Pancreas (tissue), 10 donors: ENCODE data around the gene NMRK1. TPM values are rescaled to one million over a fixed set of nuclear protein-coding genes. Genes with fewer than 3 reads are reported as not detected.

ENCODE experiments used
- ATAC-seq, 4 donors: fragments of 200-7000 bp; cut with Tn5 transposase; one replicate each; pipeline versions ENCODE4 v1.8.0 to v1.9.1; 2020; ENCODE audit warnings: mild to moderate bottlenecking in 4 of 4, moderate library complexity in 4 of 4
- DNase-seq, 6 donors: peaks; one replicate each; pipeline ENCODE4 v3.0.0-alpha.2; 2020
- FAIRE-seq: peaks from 2 replicates; lab custom pipeline; 2012; peaks lifted over from hg19 to GRCh38; lab: Jason Lieb, UNC
- H3K27ac ChIP-seq, 4 donors: fragments of 200-600 bp; sonication (generic); 1 replicate in 3 of 4; 2 replicates in 1 of 4; pipeline versions ENCODE4 v1.5.0 to v1.8.0; 2020
- H3K27me3 ChIP-seq, 4 donors: fragments of 200-600 bp; one replicate each; pipeline ENCODE4 v1.8.0; 2021
- H3K36me3 ChIP-seq, 3 donors: fragments of 200-600 bp; sonication (generic) in 1 of 3; one replicate each; pipeline versions ENCODE4 v1.5.0 to v1.8.0; 2020 to 2021
- H3K4me1 ChIP-seq, 3 donors: fragments of 200-600 bp; one replicate each; pipeline ENCODE4 v1.8.0; 2021
- H3K4me3 ChIP-seq, 4 donors: fragments of 200-600 bp; sonication (generic) in 2 of 4; one replicate each; pipeline versions ENCODE4 v1.5.0 to v1.8.0; 2020 to 2021
- H3K9me3 ChIP-seq, 4 donors: fragments of 200-600 bp; one replicate each; pipeline ENCODE4 v1.8.0; 2021
- WGBS, 2 donors: extraction: QIAGEN DNeasy Blood & Tissue Kit; methylation state at CpG; one replicate each; pipeline ENCODE4 v1.1.7; 2013; 5-methylcytosine and 5-hydroxymethylcytosine counted together
- intact Hi-C, 3 donors: fragments of 100-400 bp; cut with DNase I; formaldehyde crosslinking; loops; one replicate each; pipeline versions ENCODE4 v1.11.1 to v1.14.2; 2022
- polyA plus RNA-seq, 2 donors: library from polyadenylated mRNA; stranded (reverse); fragments of 200-250 nt; gene quantifications; one replicate each; pipeline ENCODE4 v1.2.3, GENCODE V29; 2013
- total RNA-seq, 6 donors: library from RNA; stranded (reverse); fragmentation: NEBNext Ultra II Directional in 4 of 6; extraction: Animal tissue kit (Norgen Biotek cat#: 25700) in 4 of 6; gene quantifications; one replicate each; pipeline versions ENCODE4 v1.2.1 to v1.2.4, GENCODE V29; 2021 to 2023
- TF ChIP-seq, protein P1 (sequence below), 4 donors: fragments of 200-600 bp; sonication (generic) in 3 of 4; IDR thresholded peaks; one replicate each; pipeline versions ENCODE4 v1.5.0 to v1.8.0; 2021; ENCODE audit warnings: antibody characterized with exemption in 4 of 4
- donor health status: healthy with polysubstance abuse.
- donor health status: DM: no; HTN: no; CAD: no; lungs with moderate emphysema.
- donor health status: DM: no; HTN: no; CAD: no.
- donor health status: control.
- donor health status: control.
- donor health status: Bipolar disorder and iron deficiency.
- donor health status: DM: yes; HTN: yes; CAD: no.
- donor health status: DM: no; HTN: no; CAD: no.
- donor health status: DM: no; HTN: no; CAD: no.
- donor health status: DM: yes; HTN: yes; CAD: no.

NMRK1 gene
- total and polyA plus RNA-seq, 8 donors = 16.8 to 76.1 (median 27.1) TPM

DNA sequence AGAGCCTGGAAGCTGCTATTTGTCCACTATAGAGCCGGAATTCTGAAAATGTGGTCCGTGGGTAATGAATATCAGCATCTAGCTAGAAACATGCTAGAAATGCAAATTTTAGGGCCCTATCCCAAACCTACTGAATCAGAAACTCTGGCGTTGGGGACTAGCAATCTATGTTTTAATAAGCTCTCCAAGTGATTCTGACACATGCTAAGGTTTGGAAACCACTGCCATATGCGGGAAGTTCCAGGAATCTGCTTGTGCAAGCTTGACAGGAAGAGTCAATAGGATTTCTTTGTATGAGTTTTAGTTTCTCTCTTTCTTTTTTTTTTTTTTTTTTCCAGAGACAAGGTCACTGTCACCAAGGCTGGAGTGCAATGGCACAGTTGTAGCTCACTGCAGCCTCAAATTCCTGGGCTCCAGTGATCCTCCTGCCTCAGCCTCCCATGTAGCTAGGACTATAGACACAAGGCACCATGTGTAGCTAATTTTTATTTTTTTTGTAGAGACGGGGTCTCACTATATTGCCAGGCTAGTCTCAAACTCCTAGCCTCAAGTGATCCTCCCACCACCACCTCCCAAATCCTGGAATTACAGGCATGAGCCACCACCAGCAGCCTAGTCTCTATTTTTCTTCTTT is 33.5 kb downstream of the NMRK1 start:
- Histone ChIP-seq H3K27me3 (no peaks in the 10 kb centered on the region), H3K4me3 (no peak overlapping the region), H3K27ac (no peak overlapping the region), H3K36me3 (no peaks in the 10 kb centered on the region), H3K4me1 (no peaks in the 10 kb centered on the region), H3K9me3 (no peaks in the 10 kb centered on the region)
- intact Hi-C loops = no loop called here
- ATAC-seq (no peak), DNase-seq (no peak), FAIRE-seq (no peak)
- TF ChIP-seq, protein P1, sequence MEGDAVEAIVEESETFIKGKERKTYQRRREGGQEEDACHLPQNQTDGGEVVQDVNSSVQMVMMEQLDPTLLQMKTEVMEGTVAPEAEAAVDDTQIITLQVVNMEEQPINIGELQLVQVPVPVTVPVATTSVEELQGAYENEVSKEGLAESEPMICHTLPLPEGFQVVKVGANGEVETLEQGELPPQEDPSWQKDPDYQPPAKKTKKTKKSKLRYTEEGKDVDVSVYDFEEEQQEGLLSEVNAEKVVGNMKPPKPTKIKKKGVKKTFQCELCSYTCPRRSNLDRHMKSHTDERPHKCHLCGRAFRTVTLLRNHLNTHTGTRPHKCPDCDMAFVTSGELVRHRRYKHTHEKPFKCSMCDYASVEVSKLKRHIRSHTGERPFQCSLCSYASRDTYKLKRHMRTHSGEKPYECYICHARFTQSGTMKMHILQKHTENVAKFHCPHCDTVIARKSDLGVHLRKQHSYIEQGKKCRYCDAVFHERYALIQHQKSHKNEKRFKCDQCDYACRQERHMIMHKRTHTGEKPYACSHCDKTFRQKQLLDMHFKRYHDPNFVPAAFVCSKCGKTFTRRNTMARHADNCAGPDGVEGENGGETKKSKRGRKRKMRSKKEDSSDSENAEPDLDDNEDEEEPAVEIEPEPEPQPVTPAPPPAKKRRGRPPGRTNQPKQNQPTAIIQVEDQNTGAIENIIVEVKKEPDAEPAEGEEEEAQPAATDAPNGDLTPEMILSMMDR (IDR thresholded peaks at IDR 0.05) = no peak
- 72 to 74% methylated on average over 5 of the region's 5 CpGs for WGBS, 2 donors

GRCh38 chr9:75053869-75054268 is 34.1 kb downstream of the NMRK1 start:
- ATAC-seq (no peak), DNase-seq (no peak), FAIRE-seq (no peak)
- Histone ChIP-seq H3K4me3 (no peak overlapping the region), H3K36me3 (no peaks in the 10 kb centered on the region), H3K27ac (no peak overlapping the region), H3K9me3 (no peaks in the 10 kb centered on the region), H3K4me1 (no peaks in the 10 kb centered on the region), H3K27me3 (no peaks in the 10 kb centered on the region)
- intact Hi-C loops = no loop called here
- TF ChIP-seq, protein P1 (IDR thresholded peaks at IDR 0.05) = no peak
- WGBS, 2 donors = 85 to 100% methylated on average over 1 of the region's 1 CpG

DNA sequence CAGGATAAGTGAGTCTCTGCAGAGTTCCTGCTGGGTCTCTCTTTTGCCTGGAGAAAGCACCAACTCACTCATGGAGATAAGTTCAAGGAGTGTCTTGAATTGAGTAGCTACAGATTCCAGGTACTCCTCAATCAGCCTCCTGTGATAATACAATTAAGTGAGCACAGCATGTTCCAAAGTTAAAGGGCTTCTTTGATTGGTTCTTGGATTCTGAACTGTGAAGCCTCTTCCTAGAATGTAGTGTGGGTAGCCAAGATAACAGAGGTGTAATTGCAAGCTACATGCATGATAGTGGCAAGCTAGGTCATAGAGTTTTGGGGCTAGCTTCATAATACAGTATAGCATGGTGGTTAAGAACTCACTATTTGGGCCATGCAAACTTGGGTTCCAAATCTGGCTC is 36.7 kb downstream of the NMRK1 start:
- intact Hi-C loops = no loop called here
- Histone ChIP-seq H3K4me1 (no peaks in the 10 kb centered on the region), H3K9me3 (no peaks in the 10 kb centered on the region), H3K27ac (no peak overlapping the region), H3K27me3 (no peaks in the 10 kb centered on the region), H3K4me3 (no peak overlapping the region), H3K36me3 (no peaks in the 10 kb centered on the region)
- DNase-seq (no peak), FAIRE-seq (no peak), ATAC-seq (no peak)
- TF ChIP-seq, protein P1 (IDR thresholded peaks at IDR 0.05) = no peak

DNA sequence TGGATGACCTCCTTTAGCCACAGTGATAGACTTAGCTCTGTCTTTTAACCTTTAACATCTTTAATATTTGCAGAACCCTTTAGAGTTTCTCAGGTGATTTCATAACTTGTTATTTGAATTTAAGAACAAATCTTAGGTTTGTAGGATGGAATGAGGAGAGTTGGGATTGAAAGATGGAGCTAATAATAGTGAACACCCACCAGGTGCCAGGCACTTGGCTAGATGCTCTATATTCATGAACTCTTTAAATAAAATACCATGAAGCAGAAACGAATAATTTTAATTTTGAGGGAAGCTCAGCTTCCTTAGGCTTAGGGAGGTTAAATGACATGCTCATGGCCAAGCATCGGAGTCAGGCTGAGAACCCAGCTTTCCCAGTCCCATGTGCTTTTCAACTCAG is 40.4 kb downstream of the NMRK1 start:
- DNase-seq = no peak
- TF ChIP-seq, protein P1 (IDR thresholded peaks at IDR 0.05) = no peak
- ATAC-seq = no peak
- Histone ChIP-seq H3K4me3 (no peak overlapping the region), H3K27me3 (no peaks in the 10 kb centered on the region), H3K4me1 (no peaks in the 10 kb centered on the region), H3K9me3 (no peaks in the 10 kb centered on the region), H3K27ac (no peak overlapping the region), H3K36me3 (no peaks in the 10 kb centered on the region)
- intact Hi-C loops = no loop called here
- FAIRE-seq = no peak
- 47 to 48% methylated on average over 2 of the region's 2 CpGs for WGBS, 2 donors

GRCh38 chr9:75046725-75047345 is 41.1 kb downstream of the NMRK1 start:
- TF ChIP-seq, protein P1 (IDR thresholded peaks at IDR 0.05) = no peak
- FAIRE-seq = no peak
- Histone ChIP-seq H3K4me3 (no peak overlapping the region), H3K36me3 (no peaks in the 10 kb centered on the region), H3K4me1 (no peaks in the 10 kb centered on the region), H3K27me3 (no peaks in the 10 kb centered on the region), H3K27ac (no peak overlapping the region), H3K9me3 (no peaks in the 10 kb centered on the region)
- ATAC-seq = no peak
- intact Hi-C loops = no loop called here
- 77 to 92% methylated on average over 3 of the region's 3 CpGs for WGBS, 2 donors
- no peak for DNase-seq
